ENCODE data around the gene JAKMIP2. TPM values are rescaled to one million over a fixed set of nuclear protein-coding genes. Genes with fewer than 3 reads are reported as not detected.

JAKMIP2 gene
- total and polyA plus RNA-seq, 8 donors: 0.73 to 11.7 (median 8.1) TPM

DNA sequence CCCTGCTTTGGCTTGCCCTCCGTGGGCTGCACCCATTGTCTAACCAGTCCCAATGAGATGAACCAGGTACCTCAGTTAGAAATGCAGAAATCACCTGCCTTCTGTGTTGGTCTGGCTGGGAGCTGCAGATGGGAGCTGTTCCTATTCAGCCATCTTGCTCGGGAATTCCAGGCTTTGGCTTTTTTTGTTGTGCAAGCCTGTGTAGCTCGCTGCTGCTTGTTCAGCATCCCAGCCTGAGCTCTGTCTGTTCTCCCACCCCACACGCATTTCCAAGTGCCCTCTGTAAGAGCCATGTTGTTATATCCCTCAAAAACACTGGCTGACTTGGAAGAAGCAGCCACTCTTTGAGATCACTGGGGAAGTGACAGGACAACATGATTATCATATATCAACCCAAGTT is 171.0 kb downstream of the JAKMIP2 start:
- Histone ChIP-seq H3K27me3 (no peaks in the 10 kb centered on the region), H3K36me3 (no peaks in the 10 kb centered on the region), H3K27ac (no peak overlapping the region), H3K9me3 (no peaks in the 10 kb centered on the region), H3K4me3 (no peak overlapping the region), H3K4me1 (no peaks in the 10 kb centered on the region)
- no peak for ATAC-seq
- DNase-seq: no peak
- TF ChIP-seq, protein P1, sequence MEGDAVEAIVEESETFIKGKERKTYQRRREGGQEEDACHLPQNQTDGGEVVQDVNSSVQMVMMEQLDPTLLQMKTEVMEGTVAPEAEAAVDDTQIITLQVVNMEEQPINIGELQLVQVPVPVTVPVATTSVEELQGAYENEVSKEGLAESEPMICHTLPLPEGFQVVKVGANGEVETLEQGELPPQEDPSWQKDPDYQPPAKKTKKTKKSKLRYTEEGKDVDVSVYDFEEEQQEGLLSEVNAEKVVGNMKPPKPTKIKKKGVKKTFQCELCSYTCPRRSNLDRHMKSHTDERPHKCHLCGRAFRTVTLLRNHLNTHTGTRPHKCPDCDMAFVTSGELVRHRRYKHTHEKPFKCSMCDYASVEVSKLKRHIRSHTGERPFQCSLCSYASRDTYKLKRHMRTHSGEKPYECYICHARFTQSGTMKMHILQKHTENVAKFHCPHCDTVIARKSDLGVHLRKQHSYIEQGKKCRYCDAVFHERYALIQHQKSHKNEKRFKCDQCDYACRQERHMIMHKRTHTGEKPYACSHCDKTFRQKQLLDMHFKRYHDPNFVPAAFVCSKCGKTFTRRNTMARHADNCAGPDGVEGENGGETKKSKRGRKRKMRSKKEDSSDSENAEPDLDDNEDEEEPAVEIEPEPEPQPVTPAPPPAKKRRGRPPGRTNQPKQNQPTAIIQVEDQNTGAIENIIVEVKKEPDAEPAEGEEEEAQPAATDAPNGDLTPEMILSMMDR (IDR thresholded peaks at IDR 0.05): no peak
- intact Hi-C loops (cut with DNase I): no loop called here

DNA sequence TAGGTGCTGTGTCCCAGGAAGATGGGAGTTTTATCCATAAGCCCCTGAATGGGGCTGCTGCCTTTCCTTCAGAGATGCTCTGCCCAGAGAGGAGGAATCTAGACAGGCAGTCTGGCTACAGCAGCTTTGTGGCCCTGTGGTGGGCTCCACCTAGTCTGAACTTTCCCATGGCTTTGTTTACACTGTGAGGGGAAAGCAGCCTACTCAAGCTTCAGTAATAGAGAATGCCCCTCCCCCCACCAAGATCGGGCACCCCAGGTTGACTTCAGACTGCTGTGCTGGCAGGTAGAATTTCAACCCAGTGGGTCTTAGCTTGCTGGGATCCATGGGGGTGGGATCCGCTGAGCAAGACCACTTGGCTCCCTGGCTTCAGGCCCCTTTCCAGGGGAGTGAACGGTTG is 171.7 kb downstream of the JAKMIP2 start:
- Histone ChIP-seq H3K4me3 (no peak overlapping the region), H3K9me3 (no peaks in the 10 kb centered on the region), H3K27me3 (no peaks in the 10 kb centered on the region), H3K27ac (no peak overlapping the region), H3K4me1 (no peaks in the 10 kb centered on the region), H3K36me3 (no peaks in the 10 kb centered on the region)
- ATAC-seq (no peak), DNase-seq (no peak)
- intact Hi-C loops (cut with DNase I): no loop called here
- TF ChIP-seq, protein P1 (IDR thresholded peaks at IDR 0.05): no peak

DNA sequence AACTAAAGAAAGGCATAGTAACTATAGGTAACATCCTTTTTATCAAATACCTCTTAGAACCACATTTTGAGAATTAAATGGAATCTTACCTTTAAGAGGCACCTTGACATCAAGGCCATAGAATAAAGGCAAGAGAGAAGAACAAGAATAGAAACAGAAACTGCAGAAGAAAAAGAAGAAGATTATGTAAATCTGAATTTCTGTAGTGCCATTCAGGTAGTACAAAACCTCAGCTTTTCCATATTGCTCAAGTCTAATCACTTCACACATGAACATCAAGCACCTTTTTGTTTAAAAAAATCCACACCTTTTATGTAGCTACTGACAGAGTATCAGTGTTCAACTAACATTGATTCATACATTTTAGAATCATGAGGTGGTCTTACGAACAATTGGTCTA is 180.9 kb downstream of the JAKMIP2 start:
- TF ChIP-seq, protein P1 (IDR thresholded peaks at IDR 0.05): no peak
- Histone ChIP-seq H3K27me3 (no peaks in the 10 kb centered on the region), H3K27ac (no peak overlapping the region), H3K9me3 (no peaks in the 10 kb centered on the region), H3K4me3 (no peak overlapping the region), H3K4me1 (no peaks in the 10 kb centered on the region), H3K36me3 (no peaks in the 10 kb centered on the region)
- intact Hi-C loops (cut with DNase I): no loop called here
- no peak for DNase-seq
- ATAC-seq: no peak

DNA sequence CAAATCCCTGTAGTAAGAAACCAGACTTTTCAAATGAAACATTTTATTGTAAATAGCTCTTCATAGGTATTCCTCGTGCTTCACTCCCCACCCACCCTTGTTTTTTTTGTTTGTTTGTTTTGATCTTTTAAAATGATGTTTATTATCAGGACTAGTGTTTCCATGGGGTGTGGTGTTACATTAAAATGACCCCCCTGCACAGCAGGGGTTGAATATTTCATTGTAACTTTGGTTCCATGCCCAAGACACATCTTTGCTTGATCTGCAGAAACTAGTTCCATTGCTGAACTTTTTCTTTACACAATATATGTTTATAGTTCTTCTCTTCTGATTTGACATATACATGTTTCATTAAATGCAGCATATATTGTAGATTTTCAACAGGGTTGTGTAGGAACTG is 191.4 kb downstream of the JAKMIP2 start:
- Histone ChIP-seq H3K4me1 (no peaks in the 10 kb centered on the region), H3K4me3 (no peak overlapping the region), H3K27ac (no peak overlapping the region), H3K36me3 (no peaks in the 10 kb centered on the region), H3K27me3 (no peaks in the 10 kb centered on the region), H3K9me3 (no peaks in the 10 kb centered on the region)
- no peak for ATAC-seq
- TF ChIP-seq, protein P1 (IDR thresholded peaks at IDR 0.05): no peak
- DNase-seq: no peak
- intact Hi-C loops (cut with DNase I): no loop called here

DNA sequence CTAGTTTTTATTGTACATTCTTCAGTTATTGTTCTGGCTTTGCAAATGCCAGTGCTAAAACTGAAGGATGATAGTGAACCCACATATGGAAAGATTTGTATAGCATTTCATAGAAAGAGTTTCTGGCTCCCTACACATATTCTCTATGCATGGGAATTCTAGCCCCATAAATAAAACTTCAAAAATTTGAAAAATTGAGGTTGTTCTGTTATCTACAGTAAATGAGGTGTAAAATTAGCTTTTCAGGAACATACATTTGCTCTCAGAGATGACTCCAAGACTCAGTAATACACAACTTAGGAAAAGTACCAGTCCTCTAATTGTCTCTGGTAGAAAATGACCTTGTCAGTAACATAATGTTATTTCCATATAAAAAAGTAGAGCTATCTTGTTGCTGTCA is 192.4 kb downstream of the JAKMIP2 start:
- no peaks in the 10 kb centered on the region for H3K27me3 ChIP-seq
- no peak overlapping the region for H3K4me3 ChIP-seq
- no peak overlapping the region for H3K27ac ChIP-seq
- H3K36me3 ChIP-seq: no peaks in the 10 kb centered on the region
- H3K4me1 ChIP-seq: no peaks in the 10 kb centered on the region
- TF ChIP-seq, protein P1 (IDR thresholded peaks at IDR 0.05): no peak
- no peaks in the 10 kb centered on the region for H3K9me3 ChIP-seq
- intact Hi-C loops (cut with DNase I): no loop called here
- DNase-seq (no peak), ATAC-seq (no peak)

All from left lung (tissue), 10 donors.